ENCODE results near the gene PLCG1.

PLCG1 gene

GRCh38 chr20:41180599-41181333 is 43.4 kb downstream of the PLCG1 start:
- Histone ChIP-seq H4K20me1 (ENCODE audit: control insufficient read depth, insufficient read depth, low read depth, low read length) (no peaks in the 10 kb centered on the region), H3F3A (ENCODE audit: control insufficient read depth, insufficient read depth) (no peaks in the 10 kb centered on the region), H3K9me3 (ENCODE audit: control insufficient read depth, insufficient read depth, low read length) (no peaks in the 10 kb centered on the region), H3K4me1 (ENCODE audit: control insufficient read depth, low read length) (no peaks in the 10 kb centered on the region), H3K79me2 (ENCODE audit: control insufficient read depth, low read length) (no peaks in the 10 kb centered on the region), H3K4me2 (ENCODE audit: low read length) (no peak overlapping the region), H3K27me3 (ENCODE audit: control insufficient read depth, low read length) (no peaks in the 10 kb centered on the region), H3K27ac (ENCODE audit: low read depth, low read length) (no peak overlapping the region), H3K4me3 (ENCODE audit: low read length) (no peak overlapping the region), H3K9me2 (replicated peaks; ENCODE audit: control insufficient read depth, low read length) (no peaks in the 10 kb centered on the region), H3K36me3 (ENCODE audit: control insufficient read depth, low read length) (peaks cover 6% of the 10 kb centered on the region)
- TF ChIP-seq EZH2phosphoT487 (IDR thresholded peaks at IDR 0.05; ENCODE audit: borderline replicate concordance, low read length) (no peak), CTCF (IDR thresholded peaks at IDR 0.05; ENCODE audit: low read depth, low read length, poor library complexity, severe bottlenecking) (no peak)

GRCh38 chr20:41181567-41181966 is 44.2 kb downstream of the PLCG1 start:
- H3K4me2 ChIP-seq (ENCODE audit: low read length) = no peak overlapping the region
- TF ChIP-seq CTCF (IDR thresholded peaks at IDR 0.05; ENCODE audit: low read depth, low read length, poor library complexity, severe bottlenecking) (no peak), EZH2phosphoT487 (IDR thresholded peaks at IDR 0.05; ENCODE audit: borderline replicate concordance, low read length) (no peak)
- H3F3A ChIP-seq (ENCODE audit: control insufficient read depth, insufficient read depth) = no peaks in the 10 kb centered on the region
- H3K9me3 ChIP-seq (ENCODE audit: control insufficient read depth, insufficient read depth, low read length) = no peaks in the 10 kb centered on the region
- H3K9me2 ChIP-seq (replicated peaks; ENCODE audit: control insufficient read depth, low read length) = no peaks in the 10 kb centered on the region
- H3K27me3 ChIP-seq (ENCODE audit: control insufficient read depth, low read length) = no peaks in the 10 kb centered on the region
- H3K4me3 ChIP-seq (ENCODE audit: low read length) = no peak overlapping the region
- H4K20me1 ChIP-seq (ENCODE audit: control insufficient read depth, insufficient read depth, low read depth, low read length) = no peaks in the 10 kb centered on the region
- peaks cover 1% of the 10 kb centered on the region for H3K36me3 ChIP-seq (ENCODE audit: control insufficient read depth, low read length)
- no peaks in the 10 kb centered on the region for H3K79me2 ChIP-seq (ENCODE audit: control insufficient read depth, low read length)
- no peak overlapping the region for H3K27ac ChIP-seq (ENCODE audit: low read depth, low read length)
- H3K4me1 ChIP-seq (ENCODE audit: control insufficient read depth, low read length) = no peaks in the 10 kb centered on the region

- Histone ChIP-seq H4K20me1 (ENCODE audit: control insufficient read depth, insufficient read depth, low read depth, low read length) (no peaks in the 10 kb centered on the region), H3K27me3 (ENCODE audit: control insufficient read depth, low read length) (no peaks in the 10 kb centered on the region), H3K27ac (ENCODE audit: low read depth, low read length) (no peak overlapping the region)
Measured at GRCh38 chr20:41182296-41183212, 45.2 kb downstream of the PLCG1 start.

More at GRCh38 chr20:41182296-41183212, 45.2 kb downstream of the PLCG1 start:
- no peaks in the 10 kb centered on the region; the same call in 1 of the 2 replicates for H3K36me3 ChIP-seq (ENCODE audit: control insufficient read depth, low read length)
- H3K4me1 ChIP-seq (ENCODE audit: control insufficient read depth, low read length) = no peaks in the 10 kb centered on the region
- no peaks in the 10 kb centered on the region for H3K79me2 ChIP-seq (ENCODE audit: control insufficient read depth, low read length)
- no peak overlapping the region for H3K4me3 ChIP-seq (ENCODE audit: low read length)
- no peaks in the 10 kb centered on the region for H3F3A ChIP-seq (ENCODE audit: control insufficient read depth, insufficient read depth)
- H3K9me2 ChIP-seq (replicated peaks; ENCODE audit: control insufficient read depth, low read length) = no peaks in the 10 kb centered on the region
- H3K9me3 ChIP-seq (ENCODE audit: control insufficient read depth, insufficient read depth, low read length) = no peaks in the 10 kb centered on the region
- H3K4me2 ChIP-seq (ENCODE audit: low read length) = no peak overlapping the region
- no peak for TF ChIP-seq EZH2phosphoT487 (IDR thresholded peaks at IDR 0.05; ENCODE audit: borderline replicate concordance, low read length)
- no peak for TF ChIP-seq CTCF (IDR thresholded peaks at IDR 0.05; ENCODE audit: low read depth, low read length, poor library complexity, severe bottlenecking)

Data from DOHH2 (cell line).